MM.1S (cell line): ENCODE results near the gene ZKSCAN4.

Experiments
- DNase-seq: peaks from one replicate; pipeline ENCODE4 v3.0.0-alpha.2; 2015
- H2AFZ ChIP-seq: fragments of 300-600 bp; sonication (generic); 2 replicates; pipeline ENCODE4 v1.6.0; 2016; ENCODE audit warnings: antibody characterized with exemption, low read length
- H3F3A ChIP-seq: fragments of 300-600 bp; sonication (generic); 2 replicates; pipeline ENCODE4 v1.6.1; 2016; ENCODE audit warnings: mild to moderate bottlenecking, antibody characterized with exemption, low read length, moderate library complexity, mixed read lengths; ENCODE audit not compliant: insufficient read depth
- H3K27ac ChIP-seq: fragments of 300-600 bp; sonication (generic); 2 replicates; pipeline ENCODE4 v1.5.1; 2016; ENCODE audit warnings: mild to moderate bottlenecking, low read length
- H3K27me3 ChIP-seq: fragments of 300-600 bp; sonication (generic); replicated peaks from 2 replicates; pipeline ENCODE4 v1.6.0; 2016; ENCODE audit warnings: low read length; ENCODE audit not compliant: insufficient read depth
- H3K36me3 ChIP-seq: fragments of 300-600 bp; sonication (generic); replicated peaks from 2 replicates; pipeline ENCODE4 v1.6.1; 2016; ENCODE audit warnings: mild to moderate bottlenecking, low read length, mixed read lengths; ENCODE audit not compliant: insufficient read depth
- H3K4me1 ChIP-seq: fragments of 300-600 bp; sonication (generic); 2 replicates; pipeline ENCODE4 v1.6.1; 2016; ENCODE audit warnings: low read length, mixed read lengths
- H3K4me2 ChIP-seq: fragments of 300-600 bp; sonication (generic); 2 replicates; pipeline ENCODE4 v1.6.0; 2016; ENCODE audit warnings: low read depth, low read length
- H3K4me3 ChIP-seq: fragments of 300-600 bp; sonication (generic); 2 replicates; pipeline ENCODE4 v1.5.1; 2016; ENCODE audit warnings: low read length, mixed read lengths
- H3K79me2 ChIP-seq: fragments of 300-600 bp; sonication (generic); 2 replicates; pipeline ENCODE4 v1.6.1; 2016; ENCODE audit warnings: mixed run types, low read length, mixed read lengths
- H3K9ac ChIP-seq: fragments of 300-600 bp; sonication (generic); 2 replicates; pipeline ENCODE4 v1.6.1; 2016; ENCODE audit warnings: low read length, mixed read lengths
- H3K9me2 ChIP-seq: fragments of 300-600 bp; sonication (generic); replicated peaks from 2 replicates; pipeline ENCODE4 v1.6.1; 2016; ENCODE audit warnings: mild to moderate bottlenecking, low read length, mixed read lengths; ENCODE audit not compliant: insufficient read depth
- H3K9me3 ChIP-seq: fragments of 300-600 bp; sonication (generic); replicated peaks from 2 replicates; pipeline ENCODE4 v1.6.1; 2016; ENCODE audit warnings: mild to moderate bottlenecking, low read length, mixed read lengths; ENCODE audit not compliant: insufficient read depth
- H4K20me1 ChIP-seq: fragments of 300-600 bp; sonication (generic); 2 replicates; pipeline ENCODE4 v1.6.1; 2016; ENCODE audit warnings: mild to moderate bottlenecking, low read length, moderate library complexity, mixed read lengths; ENCODE audit not compliant: insufficient read depth
- EZH2 ChIP-seq: fragments of 300-600 bp; sonication (generic); optimal IDR thresholded peaks from 2 replicates; pipeline ENCODE3; 2017; ENCODE audit warnings: low read depth, mild to moderate bottlenecking, antibody characterized with exemption, low read length, mixed read lengths
- EZH2phosphoT487 ChIP-seq: fragments of 300-600 bp; sonication (generic); IDR thresholded peaks from 2 replicates; pipeline ENCODE4 v1.6.1; 2018; ENCODE audit warnings: antibody characterized with exemption, low read length
- TF ChIP-seq, protein P1 (sequence below): fragments of 300-600 bp; sonication (generic); IDR thresholded peaks from 2 replicates; pipeline ENCODE4 v1.5.1; 2016; ENCODE audit warnings: antibody characterized with exemption, low read length, mixed read lengths

The ZKSCAN4 gene

DNA sequence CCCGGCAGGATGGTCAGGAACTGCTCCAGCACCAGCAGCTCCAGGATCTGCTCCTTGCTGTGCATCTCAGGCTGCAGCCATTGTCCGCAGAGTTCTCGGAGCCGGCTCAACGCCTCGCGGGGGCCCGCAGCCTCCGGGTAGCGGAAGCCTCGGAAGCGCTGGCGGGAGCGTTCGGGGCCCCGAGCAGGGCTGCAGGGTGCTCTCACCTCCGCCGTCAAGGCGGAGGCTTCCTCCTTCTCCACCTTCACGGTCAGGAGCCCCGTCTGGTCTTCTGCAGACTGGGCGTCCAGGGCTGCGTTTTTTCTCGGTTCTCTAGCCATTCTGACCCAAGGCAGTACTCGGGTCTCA lies 434 bp downstream of the ZKSCAN4 start:
- Histone ChIP-seq H4K20me1 (no peaks in the 10 kb centered on the region), H3K4me2 (peak overlapping the region; percentile 94), H3K36me3 (no peaks in the 10 kb centered on the region; the same call in 1 of the 2 replicates), H3K4me3 (peak overlapping the region; percentile 100), H3K9me2 (no peaks in the 10 kb centered on the region), H3F3A (no peaks in the 10 kb centered on the region), H3K27me3 (no peaks in the 10 kb centered on the region), H3K9me3 (no peaks in the 10 kb centered on the region), H2AFZ (peak overlapping the region; percentile 100), H3K27ac (0 out of 2 replicates have a peak overlapping the region, but pooled peaks have one; percentile 10), H3K79me2 (0 out of 2 replicates have a peak, but pooled peaks cover 5% of the 10 kb centered on the region), H3K4me1 (peaks cover 12% of the 10 kb centered on the region), H3K9ac (peak overlapping the region; percentile 69)
- no peak for TF ChIP-seq EZH2phosphoT487
- TF ChIP-seq, protein P1, sequence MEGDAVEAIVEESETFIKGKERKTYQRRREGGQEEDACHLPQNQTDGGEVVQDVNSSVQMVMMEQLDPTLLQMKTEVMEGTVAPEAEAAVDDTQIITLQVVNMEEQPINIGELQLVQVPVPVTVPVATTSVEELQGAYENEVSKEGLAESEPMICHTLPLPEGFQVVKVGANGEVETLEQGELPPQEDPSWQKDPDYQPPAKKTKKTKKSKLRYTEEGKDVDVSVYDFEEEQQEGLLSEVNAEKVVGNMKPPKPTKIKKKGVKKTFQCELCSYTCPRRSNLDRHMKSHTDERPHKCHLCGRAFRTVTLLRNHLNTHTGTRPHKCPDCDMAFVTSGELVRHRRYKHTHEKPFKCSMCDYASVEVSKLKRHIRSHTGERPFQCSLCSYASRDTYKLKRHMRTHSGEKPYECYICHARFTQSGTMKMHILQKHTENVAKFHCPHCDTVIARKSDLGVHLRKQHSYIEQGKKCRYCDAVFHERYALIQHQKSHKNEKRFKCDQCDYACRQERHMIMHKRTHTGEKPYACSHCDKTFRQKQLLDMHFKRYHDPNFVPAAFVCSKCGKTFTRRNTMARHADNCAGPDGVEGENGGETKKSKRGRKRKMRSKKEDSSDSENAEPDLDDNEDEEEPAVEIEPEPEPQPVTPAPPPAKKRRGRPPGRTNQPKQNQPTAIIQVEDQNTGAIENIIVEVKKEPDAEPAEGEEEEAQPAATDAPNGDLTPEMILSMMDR: no peak
- TF ChIP-seq EZH2: no peak
- DNase-seq: peak; percentile 19

DNA sequence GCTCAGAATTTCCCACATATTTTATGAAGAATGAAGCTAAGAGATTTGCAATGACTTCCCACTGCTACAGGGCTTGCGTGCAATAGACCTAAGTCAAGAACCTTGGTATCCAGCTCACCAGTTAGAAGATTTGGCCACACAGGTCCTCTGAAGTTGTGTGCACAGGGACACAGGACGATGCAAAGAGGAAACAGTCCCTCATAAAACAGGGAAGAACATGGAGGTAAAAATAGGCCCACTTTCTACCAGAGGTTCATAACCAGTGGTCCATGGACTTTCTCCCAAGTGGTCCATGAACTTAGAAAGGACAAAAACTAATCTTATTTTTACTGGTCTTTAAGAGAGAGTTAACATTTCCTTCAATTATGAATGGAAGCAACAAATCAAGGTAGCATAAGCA lies 1.3 kb downstream of the ZKSCAN4 start:
- no peak overlapping the region for H2AFZ ChIP-seq
- no peak overlapping the region for H3K9ac ChIP-seq

DNA sequence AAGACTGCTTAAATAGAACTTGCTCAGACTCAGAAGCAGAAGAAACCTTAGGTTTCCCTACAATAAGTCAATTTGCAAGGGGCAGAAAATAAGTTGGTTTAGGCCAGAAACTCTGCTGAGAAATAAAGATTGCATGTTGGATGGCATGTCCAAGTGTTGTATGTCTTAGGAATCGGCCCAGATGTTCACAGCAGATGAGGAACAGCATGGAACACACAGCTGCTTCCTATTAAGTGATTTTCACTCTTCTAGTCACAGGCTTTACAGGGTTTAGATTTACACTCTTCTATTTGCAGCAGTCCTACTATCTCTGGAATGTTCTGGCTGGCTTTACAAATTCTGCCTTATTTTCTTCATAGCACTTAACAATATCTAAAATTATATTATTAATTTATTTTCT lies 3.2 kb downstream of the ZKSCAN4 start:
- no peaks in the 10 kb centered on the region; the same call in 1 of the 2 replicates for H3K36me3 ChIP-seq
- no peaks in the 10 kb centered on the region for H3K9me3 ChIP-seq
- no peak overlapping the region for H3K9ac ChIP-seq
- no peaks in the 10 kb centered on the region for H3F3A ChIP-seq
- H3K27me3 ChIP-seq: no peaks in the 10 kb centered on the region
- H3K4me2 ChIP-seq: no peak overlapping the region
- H3K27ac ChIP-seq: no peak overlapping the region
- H4K20me1 ChIP-seq: no peaks in the 10 kb centered on the region
- DNase-seq: no peak
- H3K4me3 ChIP-seq: no peak overlapping the region
- H3K79me2 ChIP-seq: 0 out of 2 replicates have a peak, but pooled peaks cover 5% of the 10 kb centered on the region
- H2AFZ ChIP-seq: no peak overlapping the region
- no peaks in the 10 kb centered on the region for H3K9me2 ChIP-seq
- TF ChIP-seq, protein P1: no peak
- no peak for TF ChIP-seq EZH2phosphoT487
- no peak for TF ChIP-seq EZH2
- H3K4me1 ChIP-seq: peaks cover 12% of the 10 kb centered on the region

More for the DNA sequence above, 1.3 kb downstream of the ZKSCAN4 start:
- Histone ChIP-seq H3F3A (no peaks in the 10 kb centered on the region), H3K4me1 (peaks cover 12% of the 10 kb centered on the region), H3K4me3 (no peak overlapping the region), H3K36me3 (no peaks in the 10 kb centered on the region; the same call in 1 of the 2 replicates), H4K20me1 (no peaks in the 10 kb centered on the region), H3K9me3 (no peaks in the 10 kb centered on the region), H3K27me3 (no peaks in the 10 kb centered on the region), H3K9me2 (no peaks in the 10 kb centered on the region), H3K4me2 (peak overlapping the region; percentile 94; the same call in 1 of the 2 replicates), H3K79me2 (0 out of 2 replicates have a peak, but pooled peaks cover 5% of the 10 kb centered on the region), H3K27ac (no peak overlapping the region)
- DNase-seq: no peak
- no peak for TF ChIP-seq EZH2

DNA sequence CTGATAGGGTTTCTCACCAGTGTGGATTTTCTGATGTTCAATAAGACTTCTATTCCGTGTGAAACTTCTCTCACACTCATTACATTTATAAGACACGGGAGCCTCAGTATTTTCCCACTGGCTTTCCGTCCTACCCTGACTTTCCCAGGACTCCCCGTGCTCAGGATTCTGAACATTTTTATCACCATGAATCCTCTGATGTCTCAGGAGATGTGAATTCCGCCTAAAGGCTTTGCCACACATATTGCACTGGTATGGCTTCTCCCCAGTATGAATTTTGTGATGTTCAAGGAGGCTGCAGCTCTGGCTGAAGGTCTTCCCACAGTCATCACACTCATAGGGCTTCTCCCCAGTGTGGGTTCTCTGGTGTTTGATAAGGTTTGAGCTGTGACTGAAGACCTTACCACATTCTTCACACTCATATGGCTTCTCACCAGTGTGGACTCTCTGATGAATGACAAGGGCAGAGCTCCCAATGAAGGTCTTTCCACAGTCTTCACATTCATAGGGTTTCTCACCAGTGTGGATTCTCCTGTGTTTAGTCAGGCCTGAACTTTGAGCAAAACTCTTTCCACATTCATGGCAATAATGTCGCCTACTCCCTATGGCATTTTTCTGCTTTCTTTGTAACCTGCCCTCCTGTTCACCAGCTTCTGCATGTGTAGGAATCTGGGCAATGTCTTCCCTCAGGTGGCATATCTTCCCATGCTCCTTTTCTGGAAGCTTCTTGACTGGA lies 6.7 kb downstream of the ZKSCAN4 start:
- H3K4me3 ChIP-seq: no peak overlapping the region
- H3K27ac ChIP-seq: no peak overlapping the region
- no peaks in the 10 kb centered on the region for H3K9me3 ChIP-seq
- H3K27me3 ChIP-seq: no peaks in the 10 kb centered on the region
- H3K9me2 ChIP-seq: no peaks in the 10 kb centered on the region
- H3K9ac ChIP-seq: no peak overlapping the region
- H3K4me2 ChIP-seq: no peak overlapping the region
- H3K36me3 ChIP-seq: no peaks in the 10 kb centered on the region; the same call in 1 of the 2 replicates
- H3K4me1 ChIP-seq: no peaks in the 10 kb centered on the region
- no peaks in the 10 kb centered on the region for H4K20me1 ChIP-seq
- DNase-seq: no peak
- TF ChIP-seq EZH2 (no peak), EZH2phosphoT487 (no peak)
- TF ChIP-seq, protein P1: no peak
- no peaks in the 10 kb centered on the region for H3K79me2 ChIP-seq
- no peak overlapping the region for H2AFZ ChIP-seq
- no peaks in the 10 kb centered on the region for H3F3A ChIP-seq
